HG03159 (cell line): ENCODE data around the gene STAT1.

Experiments
- ATAC-seq: cut with Tn5 transposase; IDR thresholded peaks from one replicate; pipeline ENCODE4 v1.9.1; 2021; ENCODE audit warnings: mild to moderate bottlenecking, moderate library complexity; ENCODE audit not compliant: unreplicated experiment

Gene STAT1

GRCh38 chr2:191032588-191033429 lies 18.8 kb upstream of the STAT1 start:
- no peak for ATAC-seq

- ATAC-seq = no peak
These were observed 17.3 kb upstream of the STAT1 start for GRCh38 chr2:191031256-191031655.

GRCh38 chr2:191030521-191031154 lies 16.7 kb upstream of the STAT1 start:
- peak; percentile 85 for ATAC-seq

- ATAC-seq = no peak
These were observed 15.4 kb upstream of the STAT1 start for GRCh38 chr2:191029280-191029950.

- ATAC-seq = no peak
These were observed 12.4 kb upstream of the STAT1 start for GRCh38 chr2:191026377-191026776.

GRCh38 chr2:191025135-191025534 lies 11.2 kb upstream of the STAT1 start:
- no peak for ATAC-seq

- no peak for ATAC-seq
These were observed 9.3 kb upstream of the STAT1 start for GRCh38 chr2:191023235-191023679.

GRCh38 chr2:191020742-191021381 lies 6.9 kb upstream of the STAT1 start:
- peak; percentile 20 for ATAC-seq

GRCh38 chr2:191020221-191020741 lies 6.3 kb upstream of the STAT1 start:
- ATAC-seq = peak; percentile 70

GRCh38 chr2:191019376-191019775 lies 5.4 kb upstream of the STAT1 start:
- no peak for ATAC-seq

GRCh38 chr2:191018643-191019119 lies 4.7 kb upstream of the STAT1 start:
- ATAC-seq = no peak

GRCh38 chr2:191018048-191018447 lies 4.1 kb upstream of the STAT1 start:
- ATAC-seq = no peak

GRCh38 chr2:191015831-191016230 lies 1.9 kb upstream of the STAT1 start:
- ATAC-seq = no peak

GRCh38 chr2:191015239-191015638 lies 1.3 kb upstream of the STAT1 start:
- no peak for ATAC-seq

- no peak for ATAC-seq
These were observed 666 bp upstream of the STAT1 start for GRCh38 chr2:191014653-191015020.

GRCh38 chr2:191013682-191013931 lies 364 bp downstream of the STAT1 start:
- no peak for ATAC-seq

- no peak for ATAC-seq
These were observed 908 bp downstream of the STAT1 start for GRCh38 chr2:191012845-191013681.

- no peak for ATAC-seq
These were observed 1.6 kb downstream of the STAT1 start for GRCh38 chr2:191012346-191012745.

GRCh38 chr2:191010887-191011885 lies 2.8 kb downstream of the STAT1 start:
- no peak for ATAC-seq
